Activated effector memory CD4-positive, alpha-beta T cell treated with anti-CD3 and anti-CD28 coated beads, Interleukin-2, amount 50 U/mL, for 16 hours (primary cell): ENCODE measurements around the gene S100A1.
"Not testable (repeated sequence)": the region's sequence is repeated elsewhere in the genome, so short reads cannot be mapped to it uniquely, and the experiment has no call there.

ENCODE experiments used
- DNase-seq: peaks from one replicate; pipeline ENCODE4 v3.0.0-alpha.2; 2020

The S100A1 gene

DNA sequence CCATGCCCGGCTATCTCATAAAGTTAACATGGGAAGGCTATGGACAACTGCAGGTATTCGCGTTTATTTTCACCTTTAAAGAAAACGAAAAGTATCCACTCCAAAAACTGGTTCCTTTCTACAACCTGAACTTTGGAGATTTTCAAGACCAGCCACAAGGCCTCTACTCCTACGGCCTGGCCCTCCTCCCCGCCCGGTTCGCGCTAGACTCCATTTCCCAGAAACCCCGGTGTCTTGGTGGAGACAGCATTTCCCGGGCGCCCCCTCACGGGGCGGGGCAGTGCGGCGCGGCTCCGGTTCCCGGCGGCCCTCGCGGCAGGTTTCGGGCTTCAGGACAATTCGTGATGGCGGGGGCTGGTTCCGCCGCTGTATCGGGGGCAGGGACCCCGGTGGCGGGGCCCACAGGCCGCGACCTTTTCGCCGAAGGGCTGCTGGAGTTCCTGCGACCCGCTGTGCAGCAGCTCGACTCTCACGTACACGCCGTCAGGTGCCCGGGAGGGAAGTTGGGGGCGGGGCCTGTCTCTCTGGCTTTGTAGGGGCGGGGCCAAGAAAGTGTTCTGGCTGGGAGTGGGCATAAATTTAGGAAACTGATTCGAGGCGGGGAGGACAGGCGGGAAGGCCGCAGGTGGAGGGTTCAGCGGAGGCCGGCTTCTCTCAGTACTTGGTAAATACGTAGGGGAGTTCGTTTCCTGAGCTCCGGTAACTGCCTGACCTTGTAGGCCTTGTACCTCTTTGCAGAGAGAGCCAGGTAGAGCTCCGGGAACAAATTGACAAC, 30.4 kb downstream of the S100A1 start, which contains the start of gene SNAPIN:
TSS of gene SNAPIN (plus strand) at position 304 of the 775 bp plus-strand sequence. CDS start at position 345, 41 bp downstream.
- peak; percentile 97 for DNase-seq

DNA sequence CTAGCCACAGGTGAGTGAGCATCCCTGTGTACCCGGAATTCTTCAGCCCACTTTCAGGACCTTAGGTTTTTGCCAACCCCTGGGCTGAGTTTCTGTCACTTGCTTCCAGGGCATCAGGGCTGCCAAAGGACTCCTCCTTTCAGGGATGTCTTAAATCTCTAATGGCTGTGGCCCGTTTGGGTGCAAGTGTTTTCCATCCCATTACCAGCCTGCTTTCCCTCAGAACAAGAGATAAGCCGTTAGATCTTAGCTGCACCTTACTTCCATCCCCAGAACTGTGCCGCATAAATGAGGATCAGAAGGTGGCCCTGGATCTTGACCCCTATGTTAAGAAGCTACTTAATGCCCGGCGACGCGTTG, 30.9 kb downstream of the S100A1 start:
- DNase-seq = no peak

DNA sequence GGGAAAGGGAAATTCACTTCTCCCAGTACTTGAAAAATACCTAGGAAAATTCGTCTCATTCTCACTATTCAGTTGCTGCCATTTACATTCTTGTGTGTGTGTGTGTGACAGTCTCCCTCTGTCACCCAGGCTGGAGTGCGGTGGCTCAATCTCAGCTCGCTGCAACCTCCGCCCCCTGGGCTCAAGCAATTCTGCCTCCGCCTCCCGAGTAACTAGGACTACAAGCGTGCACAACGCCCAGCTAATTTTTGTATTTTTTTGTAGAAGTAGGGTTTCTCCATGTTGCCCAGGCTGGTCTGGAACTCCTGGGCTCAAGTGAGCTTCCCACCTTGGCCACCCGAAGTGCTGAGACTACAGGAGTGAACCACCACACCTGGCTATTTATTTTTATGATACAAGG, 31.4 kb downstream of the S100A1 start:
- peak; percentile 54 for DNase-seq

DNA sequence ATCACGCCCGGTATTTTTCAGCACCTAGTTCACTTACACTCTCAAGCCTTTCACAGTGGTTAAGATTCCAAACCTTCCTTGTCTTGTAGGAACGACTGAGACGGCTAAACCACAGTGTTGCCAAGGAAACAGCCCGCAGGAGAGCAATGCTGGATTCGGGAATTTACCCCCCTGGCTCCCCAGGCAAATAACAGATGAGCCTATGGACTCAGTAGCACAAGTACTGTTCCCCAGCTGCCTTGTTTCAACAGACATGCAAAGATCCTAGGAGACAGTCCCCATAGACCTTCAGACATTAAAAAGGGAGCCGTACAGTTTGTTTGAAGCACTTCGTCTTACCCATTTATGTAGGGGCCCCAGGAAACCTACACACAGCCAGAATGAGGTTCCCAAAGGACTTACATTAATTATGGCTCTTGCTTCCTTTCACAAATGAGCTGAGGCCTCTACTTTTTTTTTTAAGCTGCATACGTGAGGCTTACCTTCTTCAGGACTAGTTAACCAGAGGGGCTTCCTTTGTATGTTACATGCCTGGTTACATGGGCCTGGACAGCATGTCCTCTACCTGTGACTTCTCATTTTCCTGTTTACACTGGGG, 33.0 kb downstream of the S100A1 start:
- DNase-seq = peak; percentile 42

DNA sequence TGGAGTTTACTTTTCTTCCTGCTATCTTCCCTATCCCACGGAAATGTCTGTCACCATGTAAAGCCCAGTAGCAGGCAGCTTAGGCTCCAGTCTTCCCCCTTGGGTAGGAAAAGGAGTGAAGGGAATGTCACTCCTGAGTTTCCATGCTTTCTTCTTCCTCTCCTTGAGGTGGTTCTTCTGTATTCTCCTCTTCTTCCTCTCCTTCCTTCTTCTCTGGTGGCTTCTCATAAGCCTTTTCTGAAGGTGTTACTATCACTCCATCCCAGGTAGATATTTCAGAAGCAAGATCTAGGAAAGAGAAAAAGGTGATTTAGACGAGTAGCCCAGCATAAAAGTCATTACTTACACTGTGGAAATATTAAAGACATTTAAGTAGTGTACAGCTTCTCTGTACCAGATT, 34.0 kb downstream of the S100A1 start:
- peak; percentile 14 for DNase-seq

DNA sequence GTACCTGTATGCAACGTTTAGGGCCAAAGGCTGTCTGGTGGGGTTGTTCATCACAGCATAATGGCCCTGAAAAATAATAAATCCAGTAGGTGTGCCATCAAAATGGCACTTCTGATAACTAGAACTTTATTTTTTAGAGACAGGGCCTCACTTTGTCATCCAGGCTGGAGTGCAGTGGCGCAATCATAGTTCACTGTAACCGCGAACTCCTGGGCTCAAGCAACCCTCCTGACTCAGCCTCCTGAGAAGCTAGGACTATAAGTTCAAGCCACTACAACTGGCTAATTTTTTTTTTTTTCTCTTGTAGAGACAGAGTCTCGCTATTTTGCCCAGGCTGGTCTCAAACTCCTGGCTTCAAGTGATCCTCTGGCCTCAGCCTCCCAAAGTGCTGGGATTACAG, 35.0 kb downstream of the S100A1 start:
- peak; percentile 14 for DNase-seq

DNA sequence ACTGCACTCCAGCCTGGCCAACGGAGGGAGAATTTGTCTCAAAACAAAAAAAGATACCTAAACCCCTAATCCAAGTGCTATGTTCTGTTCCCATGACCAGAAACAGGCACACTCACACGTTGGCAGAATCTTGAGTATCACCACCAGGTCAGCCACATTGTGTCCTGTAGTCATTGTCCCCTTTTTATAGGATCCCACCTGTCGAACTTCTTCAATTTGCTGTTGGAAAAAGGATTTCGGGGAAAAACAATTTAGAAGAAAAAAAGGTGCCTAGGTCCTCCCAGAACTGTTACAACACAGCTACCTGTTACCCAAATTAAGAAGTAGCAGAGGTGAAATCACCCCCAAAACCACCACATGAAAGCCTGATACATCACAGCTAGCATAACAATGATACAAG, 39.2 kb downstream of the S100A1 start:
- no peak for DNase-seq

DNA sequence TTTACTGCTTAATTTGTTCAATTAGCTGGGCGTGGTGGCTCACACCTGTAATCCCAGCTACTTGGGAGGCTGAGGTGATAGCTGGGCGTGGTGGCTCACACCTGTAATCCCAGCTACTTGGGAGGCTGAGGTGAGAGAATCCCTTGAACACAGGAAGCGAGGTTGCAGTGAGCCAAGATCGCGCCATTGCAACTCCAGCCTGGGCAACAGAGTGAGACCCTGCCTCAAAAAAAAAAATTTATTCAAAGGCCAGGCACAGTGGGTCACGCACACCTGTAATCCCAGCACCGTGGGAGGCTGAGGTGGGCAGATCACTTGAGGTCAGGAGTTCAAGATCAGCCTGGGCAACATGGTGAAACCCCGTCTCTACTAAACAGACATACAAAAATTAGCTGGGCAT, 40.4 kb downstream of the S100A1 start:
- DNase-seq = not testable (repeated sequence)

DNA sequence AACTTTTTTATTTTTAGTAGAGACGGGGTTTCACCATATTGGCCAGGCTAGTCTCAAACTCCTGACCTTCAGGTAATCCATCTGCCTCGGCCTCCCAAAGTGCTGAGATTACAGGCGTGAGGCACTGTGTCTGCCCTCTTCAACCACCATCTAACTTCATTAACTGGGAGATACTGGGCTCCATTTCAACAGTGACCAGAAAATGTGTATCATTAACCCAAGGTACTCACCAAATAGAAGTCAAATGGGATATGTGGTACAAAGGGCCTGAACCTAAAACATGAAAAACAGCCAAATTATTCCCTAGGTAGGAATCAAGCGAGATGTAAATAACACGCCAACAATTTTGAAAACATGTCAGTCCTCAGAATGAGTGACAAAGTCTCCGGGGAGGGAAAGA, 41.4 kb downstream of the S100A1 start:
- DNase-seq = no peak

DNA sequence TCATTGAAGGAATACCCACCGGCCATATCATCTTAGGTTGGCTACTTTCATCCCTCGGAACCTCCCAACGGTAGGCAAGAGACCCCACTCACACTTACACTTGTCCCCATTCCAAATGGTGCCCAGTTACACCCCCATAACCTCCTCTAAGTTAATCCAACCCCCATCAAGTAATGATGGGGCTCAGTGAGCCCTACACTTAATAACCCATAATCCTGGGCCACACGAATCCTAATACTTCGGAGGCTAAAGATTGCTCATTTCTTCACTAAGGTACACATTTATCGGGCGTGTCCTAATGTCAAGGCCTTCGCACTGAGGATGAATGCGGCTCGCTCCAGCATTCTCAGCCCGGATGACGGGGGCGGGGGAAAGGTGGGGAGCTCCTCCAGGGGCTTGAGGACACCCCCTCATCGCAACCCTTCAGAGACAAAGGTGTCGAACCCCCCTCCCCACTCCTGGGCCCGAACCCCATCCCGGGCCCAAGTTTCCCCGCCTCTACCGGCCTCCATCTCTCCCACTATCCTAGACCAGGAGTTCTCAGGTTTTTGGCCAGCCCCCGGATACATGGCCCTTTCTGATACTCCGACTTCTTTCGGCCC, 42.1 kb downstream of the S100A1 start:
- DNase-seq = no peak

DNA sequence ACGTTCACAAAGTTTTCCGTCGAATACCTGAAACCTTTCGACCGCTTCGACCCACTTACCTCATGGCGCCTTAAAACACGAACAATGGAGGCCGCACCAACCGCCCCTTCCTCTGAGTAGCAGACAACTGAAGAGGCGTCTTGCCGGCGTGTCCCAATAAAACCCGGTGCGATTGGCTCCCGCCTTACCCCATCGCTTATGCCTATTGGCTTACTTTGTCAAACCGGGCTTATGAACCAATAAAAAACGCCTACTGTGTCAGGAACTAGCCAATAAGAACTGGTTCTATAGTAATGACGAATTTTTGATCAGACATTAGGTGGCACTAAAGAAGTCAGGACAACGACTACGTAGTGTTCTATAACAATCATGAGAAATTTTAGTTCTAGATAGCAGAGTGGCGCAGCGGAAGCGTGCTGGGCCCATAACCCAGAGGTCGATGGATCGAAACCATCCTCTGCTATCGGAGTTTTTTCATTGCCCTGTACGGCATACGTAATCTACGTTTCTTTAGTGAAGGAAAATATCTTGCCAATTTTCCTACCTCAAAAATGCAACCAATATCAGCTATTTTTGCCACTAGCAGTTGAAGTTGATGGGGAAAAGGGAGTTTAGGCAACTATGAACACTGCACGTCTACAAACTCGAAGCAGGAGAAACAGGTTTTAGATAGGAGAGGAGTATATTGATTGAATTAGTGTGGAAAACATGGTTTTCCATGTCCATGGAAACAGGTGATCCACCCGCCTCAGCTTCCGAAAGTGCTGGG, 42.8 kb downstream of the S100A1 start, which contains the start of gene ILF2:
TSS of gene ILF2 (minus strand) at position 135 of the 769 bp plus-strand sequence. CDS start at position 64, 71 bp downstream.
- DNase-seq = peak; percentile 98

DNA sequence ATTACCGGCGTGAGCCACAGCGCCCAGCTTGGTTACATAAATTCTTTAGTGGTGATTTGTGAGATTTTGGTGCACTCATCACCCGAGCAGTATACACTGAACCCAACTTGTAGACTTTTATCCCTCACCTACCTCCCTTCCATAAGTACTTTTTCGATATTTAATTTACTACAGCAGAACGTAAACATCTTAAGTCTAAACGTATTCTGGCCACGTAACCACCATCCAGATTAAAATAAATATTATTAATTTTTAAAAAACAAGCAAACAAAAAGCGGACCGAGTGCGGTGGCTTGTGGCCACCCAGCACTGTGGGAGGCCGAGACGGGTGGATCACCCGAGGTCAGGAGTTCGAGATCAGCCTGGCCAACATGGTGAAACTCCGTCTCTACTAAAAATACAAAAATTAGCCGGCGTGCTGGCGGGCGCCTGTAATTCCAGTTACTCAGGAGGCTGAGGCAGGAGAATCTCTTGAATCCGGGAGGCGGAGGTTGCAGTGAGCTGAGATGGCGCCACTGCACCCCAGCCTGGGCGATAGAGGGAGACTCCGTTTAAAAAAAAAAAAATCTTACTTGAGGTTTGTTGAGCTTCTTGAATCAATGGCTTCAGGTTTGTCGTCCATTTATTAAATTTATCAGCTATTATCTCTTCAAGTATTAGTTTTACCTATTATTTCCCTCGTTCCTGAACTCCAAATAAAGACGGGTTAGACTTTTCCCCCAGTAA, 43.6 kb downstream of the S100A1 start:
- DNase-seq = peak; percentile 81

DNA sequence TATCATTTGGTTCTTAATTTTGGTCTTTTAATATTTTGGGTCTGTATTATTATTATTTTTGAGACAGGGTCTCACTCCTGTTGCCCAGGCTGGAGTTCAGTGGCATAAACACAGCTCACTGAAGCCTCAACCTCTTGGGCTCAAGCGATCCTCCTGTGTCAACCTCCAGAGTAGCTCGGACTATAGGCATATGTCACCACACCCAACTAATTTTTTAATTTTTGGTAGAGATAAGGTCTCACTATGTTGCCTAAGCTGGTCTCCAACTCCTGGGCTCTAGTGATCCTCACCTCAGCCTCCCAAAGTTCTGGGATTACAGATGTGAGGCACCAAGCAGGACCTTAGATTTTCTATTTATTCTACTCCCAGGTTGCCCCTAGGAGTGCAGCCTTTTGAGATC, 45.3 kb downstream of the S100A1 start:
- no peak for DNase-seq

DNA sequence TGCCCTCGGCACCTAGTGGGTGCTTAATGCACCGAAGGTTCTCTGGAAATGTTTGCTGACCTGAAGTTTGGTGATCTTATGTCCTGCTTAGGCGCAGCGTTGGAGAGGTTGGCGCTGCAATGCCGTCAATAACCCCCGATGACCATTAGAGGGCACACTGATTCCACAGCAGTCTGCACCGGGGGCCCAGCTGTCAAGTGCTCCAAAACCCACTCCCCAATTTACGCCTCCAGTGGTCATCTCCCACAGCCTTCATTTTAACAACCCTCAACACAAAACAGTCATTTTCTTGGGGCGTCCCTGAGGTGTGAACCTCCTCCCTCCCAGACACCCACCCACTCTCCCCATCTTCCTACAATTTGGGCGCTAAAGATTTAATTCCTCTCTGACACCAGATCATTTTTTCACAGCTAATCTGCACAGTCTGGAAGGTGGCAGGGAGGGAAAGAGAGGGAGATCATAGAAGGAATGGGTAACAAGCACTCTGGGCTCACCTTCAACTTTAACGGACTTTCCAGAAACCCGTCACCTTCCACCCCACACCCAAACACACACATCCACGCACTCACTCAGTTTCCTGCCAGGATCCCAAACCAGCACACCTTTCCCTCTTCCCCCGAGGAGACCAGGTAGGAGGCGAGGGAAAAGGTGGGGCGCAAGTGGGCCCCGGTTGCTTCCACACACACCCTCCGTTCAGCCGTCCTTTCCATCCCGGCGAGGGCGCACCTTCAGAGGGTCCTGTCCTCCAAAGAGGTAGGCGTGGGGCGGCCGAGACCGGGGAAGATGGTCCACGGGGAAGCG, 49.7 kb downstream of the S100A1 start:
- DNase-seq = peak; percentile 78

DNA sequence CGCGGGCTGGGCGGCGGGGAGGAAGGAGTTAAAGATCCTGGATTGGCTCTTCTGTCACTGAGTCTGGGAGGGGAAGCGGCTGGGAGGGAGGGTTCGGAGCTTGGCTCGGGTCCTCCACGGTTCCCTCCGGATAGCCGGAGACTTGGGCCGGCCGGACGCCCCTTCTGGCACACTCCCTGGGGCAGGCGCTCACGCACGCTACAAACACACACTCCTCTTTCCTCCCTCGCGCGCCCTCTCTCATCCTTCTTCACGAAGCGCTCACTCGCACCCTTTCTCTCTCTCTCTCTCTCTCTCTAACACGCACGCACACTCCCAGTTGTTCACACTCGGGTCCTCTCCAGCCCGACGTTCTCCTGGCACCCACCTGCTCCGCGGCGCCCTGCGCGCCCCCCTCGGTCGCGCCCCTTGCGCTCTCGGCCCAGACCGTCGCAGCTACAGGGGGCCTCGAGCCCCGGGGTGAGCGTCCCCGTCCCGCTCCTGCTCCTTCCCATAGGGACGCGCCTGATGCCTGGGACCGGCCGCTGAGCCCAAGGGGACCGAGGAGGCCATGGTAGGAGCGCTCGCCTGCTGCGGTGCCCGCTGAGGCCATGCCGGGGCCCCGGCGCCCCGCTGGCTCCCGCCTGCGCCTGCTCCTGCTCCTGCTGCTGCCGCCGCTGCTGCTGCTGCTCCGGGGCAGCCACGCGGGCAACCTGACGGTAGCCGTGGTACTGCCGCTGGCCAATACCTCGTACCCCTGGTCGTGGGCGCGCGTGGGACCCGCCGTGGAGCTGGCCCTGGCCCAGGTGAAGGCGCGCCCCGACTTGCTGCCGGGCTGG, 50.5 kb downstream of the S100A1 start, which contains the start of gene NPR1:
TSS of gene NPR1 (plus strand) at position 170 of the 818 bp plus-strand sequence. CDS start at position 591, 421 bp downstream.
- no peak for DNase-seq

DNA sequence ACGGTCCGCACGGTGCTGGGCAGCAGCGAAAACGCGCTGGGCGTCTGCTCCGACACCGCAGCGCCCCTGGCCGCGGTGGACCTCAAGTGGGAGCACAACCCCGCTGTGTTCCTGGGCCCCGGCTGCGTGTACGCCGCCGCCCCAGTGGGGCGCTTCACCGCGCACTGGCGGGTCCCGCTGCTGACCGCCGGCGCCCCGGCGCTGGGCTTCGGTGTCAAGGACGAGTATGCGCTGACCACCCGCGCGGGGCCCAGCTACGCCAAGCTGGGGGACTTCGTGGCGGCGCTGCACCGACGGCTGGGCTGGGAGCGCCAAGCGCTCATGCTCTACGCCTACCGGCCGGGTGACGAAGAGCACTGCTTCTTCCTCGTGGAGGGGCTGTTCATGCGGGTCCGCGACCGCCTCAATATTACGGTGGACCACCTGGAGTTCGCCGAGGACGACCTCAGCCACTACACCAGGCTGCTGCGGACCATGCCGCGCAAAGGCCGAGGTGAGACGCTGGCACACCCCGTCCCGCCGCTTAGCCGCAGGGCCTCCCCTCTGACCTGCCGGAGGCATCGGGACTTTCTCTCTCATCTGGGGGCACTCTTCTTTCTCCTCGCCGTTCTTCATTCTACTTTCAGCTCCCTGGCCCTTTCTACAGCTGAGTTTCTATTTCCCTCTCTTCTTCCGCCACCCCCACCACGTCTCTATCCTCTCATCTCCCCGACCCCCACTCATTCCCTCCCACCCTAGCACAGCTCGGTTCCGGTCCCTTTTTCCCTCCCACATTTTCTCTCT, 51.3 kb downstream of the S100A1 start:
- peak; percentile 73 for DNase-seq

DNA sequence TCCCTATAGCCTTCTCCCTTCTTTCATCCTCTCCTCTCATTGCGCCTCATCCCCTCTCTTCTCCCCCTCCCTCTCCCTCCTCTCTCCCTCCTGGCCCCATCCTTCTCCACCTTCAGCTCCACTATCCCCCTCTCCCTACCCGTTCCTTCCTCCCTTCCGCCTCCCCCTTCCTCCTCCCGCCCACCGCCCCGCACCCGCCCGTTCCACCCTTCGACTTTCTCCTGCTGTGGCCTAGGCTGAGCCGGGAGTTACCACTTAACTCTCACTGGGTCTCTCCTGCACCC, 51.8 kb downstream of the S100A1 start:
- no peak for DNase-seq
